Mesothelial cell of epicardium (in vitro differentiated cells): ENCODE measurements around the gene LANCL1. TPM values are rescaled to one million over a fixed set of nuclear protein-coding genes. Genes with fewer than 3 reads are reported as not detected.

Experiments used
- DNase-seq, 2 experiments: peaks; one replicate each; pipeline ENCODE4 v3.0.0; 2021; ENCODE audit warnings: low spot score in 2 of 2; ENCODE audit not compliant: unreplicated experiment in 2 of 2
- H3K27ac Mint-ChIP-seq: 2 replicates; pipeline ENCODE4 v1.8.0; 2021; ENCODE audit warnings: mixed read lengths
- H3K27me3 Mint-ChIP-seq: 2 replicates; pipeline ENCODE4 v1.8.0; 2021; ENCODE audit warnings: low read depth, mixed read lengths
- H3K36me3 Mint-ChIP-seq: 2 replicates; pipeline ENCODE4 v1.8.0; 2021; ENCODE audit warnings: mixed read lengths
- H3K4me1 Mint-ChIP-seq: 2 replicates; pipeline ENCODE4 v1.8.0; 2021; ENCODE audit warnings: mixed read lengths
- H3K4me3 Mint-ChIP-seq: 2 replicates; pipeline ENCODE4 v1.8.0; 2021; ENCODE audit warnings: mild to moderate bottlenecking, moderate library complexity, mixed read lengths
- H3K9me3 Mint-ChIP-seq: 2 replicates; pipeline ENCODE4 v1.8.0; 2021; ENCODE audit warnings: mixed read lengths
- total RNA-seq: library from RNA; stranded (reverse); gene quantifications from 3 replicates; pipeline ENCODE4 v1.2.1, GENCODE V29; 2021
- TF ChIP-seq, protein P1 (sequence below): fragments of 200-600 bp; sonication (generic); IDR thresholded peaks from one replicate; pipeline ENCODE4 v1.5.0; 2021; ENCODE audit warnings: antibody characterized with exemption; ENCODE audit not compliant: unreplicated experiment

The LANCL1 gene, protein sequence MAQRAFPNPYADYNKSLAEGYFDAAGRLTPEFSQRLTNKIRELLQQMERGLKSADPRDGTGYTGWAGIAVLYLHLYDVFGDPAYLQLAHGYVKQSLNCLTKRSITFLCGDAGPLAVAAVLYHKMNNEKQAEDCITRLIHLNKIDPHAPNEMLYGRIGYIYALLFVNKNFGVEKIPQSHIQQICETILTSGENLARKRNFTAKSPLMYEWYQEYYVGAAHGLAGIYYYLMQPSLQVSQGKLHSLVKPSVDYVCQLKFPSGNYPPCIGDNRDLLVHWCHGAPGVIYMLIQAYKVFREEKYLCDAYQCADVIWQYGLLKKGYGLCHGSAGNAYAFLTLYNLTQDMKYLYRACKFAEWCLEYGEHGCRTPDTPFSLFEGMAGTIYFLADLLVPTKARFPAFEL
- 65.7 to 67.4 TPM (median 65.9 TPM) in 3 replicates for total RNA-seq

DNA sequence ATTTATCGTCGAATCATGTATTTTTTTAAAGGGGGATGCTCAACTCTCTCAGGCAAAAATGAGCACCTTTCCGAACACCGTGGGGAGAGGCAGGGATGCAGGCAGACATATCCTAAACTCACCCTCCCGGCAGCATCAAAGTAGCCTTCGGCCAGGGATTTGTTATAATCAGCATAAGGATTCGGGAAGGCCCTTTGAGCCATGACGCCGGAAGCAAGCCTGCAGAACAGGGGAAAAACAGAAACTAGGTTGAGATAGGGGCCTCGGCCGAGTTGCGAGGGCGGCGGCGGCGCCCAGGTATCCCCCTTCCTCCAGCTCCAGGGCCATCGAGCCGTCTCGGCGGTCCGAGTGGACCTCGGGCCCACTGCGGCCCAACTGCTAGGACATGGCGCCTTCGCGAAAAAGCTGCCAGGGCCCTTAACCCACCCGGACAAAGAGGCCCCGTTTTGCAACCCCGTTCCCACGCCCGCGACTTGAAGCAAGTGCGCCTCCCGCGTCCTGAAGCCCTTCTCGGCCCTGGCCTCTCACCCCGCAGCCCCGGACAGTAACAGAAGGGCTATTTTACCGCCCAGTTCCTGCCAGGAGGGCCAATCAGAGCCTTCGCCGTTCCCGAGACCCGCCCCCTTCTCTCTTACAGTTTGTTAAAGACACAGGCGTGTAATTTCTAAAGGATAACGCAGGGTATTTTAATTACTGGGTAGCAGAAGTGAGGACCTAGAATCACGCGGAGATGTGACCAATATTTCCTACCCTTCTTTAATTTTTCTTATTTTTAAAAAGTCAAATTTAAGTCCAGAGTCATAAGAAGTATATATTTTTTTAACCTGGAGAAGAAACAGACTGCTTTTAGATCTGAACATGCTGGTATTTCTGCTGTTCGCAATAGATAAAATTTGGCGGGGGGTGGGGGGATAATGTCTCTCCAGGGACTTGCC, at the start of gene LANCL1:
Gene LANCL1, minus strand, starts transcription at position 566 of the 935 bp plus-strand sequence. Its CDS starts 363 bp downstream, at position 203.
- Mint-ChIP-seq H3K27me3 (no peaks in the 10 kb centered on the region), H3K9me3 (no peaks in the 10 kb centered on the region), H3K4me3 (peak within 1 kb of the TSS; percentile 99), H3K27ac (peak within 1 kb of the TSS; percentile 97), H3K36me3 (peaks cover 15% of the 10 kb centered on the region), H3K4me1 (peaks cover 17% of the 10 kb centered on the region)
- DNase-seq, result peak; percentile 37 to 77
- TF ChIP-seq, protein P1, sequence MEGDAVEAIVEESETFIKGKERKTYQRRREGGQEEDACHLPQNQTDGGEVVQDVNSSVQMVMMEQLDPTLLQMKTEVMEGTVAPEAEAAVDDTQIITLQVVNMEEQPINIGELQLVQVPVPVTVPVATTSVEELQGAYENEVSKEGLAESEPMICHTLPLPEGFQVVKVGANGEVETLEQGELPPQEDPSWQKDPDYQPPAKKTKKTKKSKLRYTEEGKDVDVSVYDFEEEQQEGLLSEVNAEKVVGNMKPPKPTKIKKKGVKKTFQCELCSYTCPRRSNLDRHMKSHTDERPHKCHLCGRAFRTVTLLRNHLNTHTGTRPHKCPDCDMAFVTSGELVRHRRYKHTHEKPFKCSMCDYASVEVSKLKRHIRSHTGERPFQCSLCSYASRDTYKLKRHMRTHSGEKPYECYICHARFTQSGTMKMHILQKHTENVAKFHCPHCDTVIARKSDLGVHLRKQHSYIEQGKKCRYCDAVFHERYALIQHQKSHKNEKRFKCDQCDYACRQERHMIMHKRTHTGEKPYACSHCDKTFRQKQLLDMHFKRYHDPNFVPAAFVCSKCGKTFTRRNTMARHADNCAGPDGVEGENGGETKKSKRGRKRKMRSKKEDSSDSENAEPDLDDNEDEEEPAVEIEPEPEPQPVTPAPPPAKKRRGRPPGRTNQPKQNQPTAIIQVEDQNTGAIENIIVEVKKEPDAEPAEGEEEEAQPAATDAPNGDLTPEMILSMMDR, result no peak

DNA sequence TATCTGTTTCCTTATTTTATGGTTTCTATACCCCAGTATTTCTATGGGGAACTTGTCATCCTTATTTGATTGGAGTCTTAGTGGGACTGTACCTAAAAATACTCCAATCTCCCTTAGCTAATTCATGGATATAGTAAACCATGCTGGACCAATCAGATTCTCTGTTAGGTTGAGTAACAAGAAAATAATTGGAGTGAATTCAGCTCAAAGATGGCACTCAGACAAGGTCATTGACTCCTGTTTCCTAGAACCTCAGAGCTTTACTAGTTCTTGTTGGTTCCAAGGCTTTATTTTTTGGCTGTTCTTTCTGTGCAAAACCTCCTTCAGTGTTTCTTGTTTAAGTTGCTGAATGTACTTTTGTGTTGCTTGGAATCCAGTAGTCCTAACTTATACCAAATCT, 48.0 kb upstream of the LANCL1 start:
- Mint-ChIP-seq H3K4me3 (no peak overlapping the region), H3K4me1 (no peaks in the 10 kb centered on the region), H3K9me3 (no peaks in the 10 kb centered on the region), H3K27me3 (peaks cover 4% of the 10 kb centered on the region), H3K27ac (no peak overlapping the region), H3K36me3 (no peaks in the 10 kb centered on the region)
- DNase-seq, result no peak
- TF ChIP-seq, protein P1, result no peak

DNA sequence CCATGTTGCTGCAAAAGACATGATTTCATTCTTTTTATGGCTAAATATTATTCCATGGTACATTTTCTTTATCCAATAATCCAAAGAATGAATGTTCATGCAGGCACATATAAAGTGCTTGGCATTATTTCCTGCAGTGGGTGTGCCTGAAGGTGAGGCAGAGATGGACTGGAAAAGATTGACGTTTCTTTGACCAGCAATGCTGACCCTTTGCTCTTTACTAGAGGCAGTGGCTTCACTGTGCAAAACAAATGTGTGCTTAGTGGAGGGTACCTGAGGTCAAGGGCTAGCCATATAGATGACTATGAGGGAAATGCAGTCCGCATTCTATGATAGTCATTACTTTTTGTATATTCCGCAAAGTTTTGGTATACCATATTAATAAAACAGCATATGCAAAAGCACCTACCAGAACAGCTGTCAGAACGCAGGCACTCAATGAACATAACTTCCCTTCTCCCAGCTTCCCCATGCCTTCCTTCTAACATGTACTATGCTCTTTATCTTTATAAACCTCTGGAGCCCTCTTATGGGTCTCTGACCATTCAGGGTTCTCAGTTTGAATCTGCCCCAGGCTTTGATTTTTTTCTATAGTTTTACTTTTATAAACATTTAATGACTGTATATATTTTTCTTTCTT, 47.2 kb upstream of the LANCL1 start:
- H3K27me3 Mint-ChIP-seq, result peaks cover 4% of the 10 kb centered on the region
- no peaks in the 10 kb centered on the region for H3K4me1 Mint-ChIP-seq
- no peaks in the 10 kb centered on the region for H3K36me3 Mint-ChIP-seq
- TF ChIP-seq, protein P1, result no peak
- no peaks in the 10 kb centered on the region for H3K9me3 Mint-ChIP-seq
- DNase-seq, result no peak
- H3K27ac Mint-ChIP-seq, result no peak overlapping the region
- H3K4me3 Mint-ChIP-seq, result no peak overlapping the region

DNA sequence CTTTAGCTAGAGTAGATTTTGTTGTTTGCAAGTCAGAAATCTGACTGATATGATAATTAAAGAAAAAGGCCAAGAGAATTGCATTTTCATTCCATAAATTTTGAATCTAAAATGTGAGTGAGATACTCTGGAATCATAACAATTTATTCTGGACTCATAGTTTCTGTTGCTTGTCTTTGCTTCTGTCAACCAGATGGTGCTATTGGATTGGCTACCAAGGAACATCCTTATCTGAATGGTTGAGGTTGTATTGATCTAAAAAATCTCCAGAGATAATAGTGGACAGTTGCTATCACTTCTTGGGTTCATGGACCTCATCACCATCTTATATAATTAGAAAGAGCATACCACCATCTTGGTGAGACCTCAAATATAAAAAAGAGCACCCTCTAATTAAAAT, 45.8 kb upstream of the LANCL1 start:
- TF ChIP-seq, protein P1, result no peak

DNA sequence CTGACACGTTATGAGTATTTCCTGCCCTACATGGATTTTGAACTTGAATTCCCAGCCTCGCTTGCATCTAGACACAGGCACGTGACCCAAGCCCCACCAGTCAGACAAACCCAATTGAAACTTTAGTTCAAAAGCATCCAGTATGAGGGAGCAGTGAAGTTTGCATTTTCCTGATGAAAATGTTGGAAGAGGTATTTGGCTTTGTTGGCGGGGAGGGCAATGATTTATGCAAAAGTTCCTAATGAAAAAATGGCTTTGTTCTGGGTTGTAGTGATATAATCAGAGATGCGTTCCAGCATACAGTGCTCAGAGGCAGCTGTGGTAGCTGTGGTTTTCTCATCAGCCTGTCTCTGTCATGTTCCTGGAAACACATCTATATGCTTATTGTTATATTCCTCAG, 43.0 kb upstream of the LANCL1 start:
- Mint-ChIP-seq H3K4me1 (no peaks in the 10 kb centered on the region), H3K27ac (no peak overlapping the region)
- TF ChIP-seq, protein P1, result no peak

More for the DNA sequence above, 45.8 kb upstream of the LANCL1 start:
- H3K27ac Mint-ChIP-seq, result no peak overlapping the region
- H3K4me3 Mint-ChIP-seq, result no peak overlapping the region
- no peaks in the 10 kb centered on the region for H3K9me3 Mint-ChIP-seq
- H3K4me1 Mint-ChIP-seq, result no peaks in the 10 kb centered on the region
- peaks cover 4% of the 10 kb centered on the region for H3K27me3 Mint-ChIP-seq
- H3K36me3 Mint-ChIP-seq, result no peaks in the 10 kb centered on the region
- DNase-seq, result no peak

More for the DNA sequence above, 43.0 kb upstream of the LANCL1 start:
- Mint-ChIP-seq H3K4me3 (no peak overlapping the region), H3K36me3 (no peaks in the 10 kb centered on the region), H3K27me3 (peaks cover 2% of the 10 kb centered on the region), H3K9me3 (peaks cover 17% of the 10 kb centered on the region)
- DNase-seq, result no peak
